GM19452 (cell line): Measurements from ENCODE around the gene PAK1.
"Not testable (repeated sequence)": the region's sequence is repeated elsewhere in the genome, so short reads cannot be mapped to it uniquely, and the experiment has no call there.

Source experiments
- ATAC-seq: cut with Tn5 transposase; IDR thresholded peaks from one replicate; pipeline ENCODE4 v1.9.1; 2021; ENCODE audit not compliant: unreplicated experiment

The PAK1 gene

DNA sequence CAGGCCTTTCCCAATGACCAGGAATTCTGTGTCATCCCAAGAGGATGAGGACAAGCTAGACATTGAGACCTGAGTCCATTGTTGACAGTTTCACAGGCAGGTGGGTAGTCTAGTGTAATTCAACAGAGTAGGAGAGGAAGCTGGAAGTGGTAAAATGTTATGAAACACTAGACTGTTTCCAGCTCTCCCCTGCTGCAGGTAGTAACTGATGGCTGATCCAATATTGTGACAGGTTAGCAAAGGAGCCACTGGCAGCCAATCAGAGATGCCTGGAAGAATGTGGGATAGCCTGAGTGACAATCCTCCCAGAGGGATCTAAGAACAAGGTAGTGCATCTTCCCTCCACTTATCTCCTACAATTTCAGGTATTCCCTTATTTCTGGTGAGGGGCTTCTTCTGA lies 161.8 kb downstream of the PAK1 start:
- ATAC-seq = no peak

DNA sequence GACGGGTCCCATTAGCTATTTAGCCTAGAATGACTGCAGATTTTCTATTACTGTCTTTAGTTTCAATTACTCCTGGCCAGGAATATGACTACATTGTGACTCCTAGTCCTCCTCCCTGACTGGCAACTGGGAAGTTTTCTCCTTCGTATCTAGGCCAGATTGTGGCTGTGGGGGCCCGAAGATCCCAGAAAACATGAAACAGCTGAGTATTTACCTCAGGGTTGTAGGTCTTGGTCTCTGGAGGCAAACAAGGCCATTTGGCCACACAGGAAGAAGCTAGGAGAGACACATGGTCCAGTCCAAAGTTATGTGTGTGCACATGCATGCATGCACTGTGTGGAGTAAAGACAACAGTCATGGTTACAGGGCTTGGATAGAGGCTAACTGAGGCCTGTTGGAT lies 162.2 kb downstream of the PAK1 start:
- no peak for ATAC-seq

DNA sequence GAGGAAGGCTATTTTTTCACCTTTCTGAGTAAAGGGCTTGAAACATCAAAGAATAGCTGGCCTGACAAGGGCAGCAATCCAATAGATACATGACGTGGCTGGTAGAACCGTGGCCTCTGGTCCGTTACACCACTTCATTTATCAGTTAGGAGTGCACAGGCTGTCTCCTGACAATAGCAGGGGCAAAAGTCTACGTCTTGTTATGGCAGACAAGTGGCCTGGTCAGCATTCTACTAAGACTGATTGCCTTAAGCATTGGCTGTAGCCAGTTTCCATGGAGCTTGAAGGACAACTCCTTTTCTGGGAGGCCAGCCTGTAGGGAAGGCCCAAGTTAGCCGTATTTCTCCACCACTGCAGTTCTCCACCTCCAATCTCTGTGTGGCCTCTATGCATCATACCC lies 163.2 kb downstream of the PAK1 start:
- no peak for ATAC-seq

DNA sequence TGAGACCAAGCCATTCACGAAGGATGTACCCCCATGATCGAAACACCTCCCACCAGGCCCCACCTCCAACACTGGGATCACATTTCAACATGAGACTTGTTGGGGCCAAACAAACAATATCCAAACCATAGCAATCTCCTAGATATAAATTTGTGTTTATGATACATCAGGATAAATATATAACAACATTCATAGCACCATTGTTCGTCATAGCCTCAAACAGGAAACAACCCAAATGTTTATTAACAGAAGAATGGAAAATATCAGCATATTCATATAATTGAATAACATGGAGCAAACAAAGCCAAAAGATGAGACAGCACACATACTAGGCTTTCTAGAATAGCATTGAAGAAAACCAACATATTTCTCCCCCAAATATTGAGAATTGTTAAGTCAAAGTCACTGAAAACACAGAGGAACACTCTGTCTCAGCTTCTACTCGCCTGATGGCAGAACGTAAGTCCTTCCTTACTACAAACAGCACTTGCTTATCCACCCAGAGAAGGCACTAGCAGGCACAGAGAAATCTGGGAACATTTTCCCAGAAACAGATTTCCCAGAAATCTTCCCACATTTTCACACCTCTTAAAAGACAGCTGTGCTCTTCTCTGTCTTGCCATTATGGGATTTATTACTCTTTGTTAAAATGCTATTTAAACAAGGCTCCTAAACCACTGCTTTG lies 164.4 kb downstream of the PAK1 start:
- ATAC-seq = no peak

DNA sequence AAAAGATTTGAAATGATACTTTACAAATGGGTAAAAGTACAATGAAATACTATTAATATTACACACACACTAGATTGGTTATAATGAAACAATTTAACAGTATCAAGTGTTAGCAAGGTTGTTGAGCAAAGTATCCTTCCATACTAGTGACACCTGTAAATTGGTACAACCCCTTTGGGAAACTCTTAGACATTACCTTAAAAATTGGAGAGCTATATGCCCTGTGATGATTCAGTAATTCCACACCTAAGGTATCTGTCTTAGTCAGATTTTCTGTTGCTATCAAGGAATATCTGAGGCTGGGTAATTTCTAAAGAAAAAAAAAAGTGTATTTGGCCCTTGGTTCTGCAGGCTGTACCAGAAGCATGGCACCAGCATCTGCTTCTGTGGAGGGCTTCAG lies 165.1 kb downstream of the PAK1 start:
- no peak for ATAC-seq

DNA sequence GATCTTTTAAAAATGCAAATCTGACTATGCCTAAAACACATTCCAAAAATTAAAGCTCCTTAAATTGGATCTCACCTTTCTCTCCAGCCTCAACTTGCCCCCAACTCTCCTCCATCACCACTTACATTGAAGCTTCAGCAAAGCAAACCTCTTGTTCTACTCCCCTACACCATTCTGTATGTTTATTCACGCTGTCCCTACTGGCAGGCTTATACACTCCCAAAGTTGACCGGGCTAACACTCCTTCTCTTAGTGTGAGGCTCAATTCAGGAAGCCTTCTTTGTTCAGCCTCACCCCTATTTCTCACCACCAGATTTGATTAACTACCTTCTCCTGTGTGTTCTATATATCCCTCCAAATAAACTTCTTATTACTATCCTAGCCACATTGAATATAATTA lies 170.6 kb downstream of the PAK1 start:
- ATAC-seq = no peak

DNA sequence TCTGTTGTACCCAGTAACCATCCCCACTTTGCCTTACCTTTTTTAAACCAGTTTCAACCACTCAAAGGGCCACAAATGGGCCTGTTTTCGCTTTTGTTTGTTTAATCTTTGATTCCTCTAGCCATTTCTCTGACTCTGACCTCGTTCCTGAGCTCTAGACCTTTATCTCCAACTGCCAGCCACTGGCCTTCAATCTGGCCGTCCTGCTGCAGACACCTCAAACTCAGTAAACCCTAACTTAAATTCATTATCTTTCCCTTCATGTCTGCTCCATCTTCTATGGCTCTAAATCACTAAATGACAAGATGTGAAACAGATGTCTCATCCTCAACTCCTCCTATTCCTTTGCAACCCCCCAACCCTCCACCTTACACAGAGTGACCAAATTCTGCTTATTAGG lies 171.1 kb downstream of the PAK1 start:
- ATAC-seq = no peak

DNA sequence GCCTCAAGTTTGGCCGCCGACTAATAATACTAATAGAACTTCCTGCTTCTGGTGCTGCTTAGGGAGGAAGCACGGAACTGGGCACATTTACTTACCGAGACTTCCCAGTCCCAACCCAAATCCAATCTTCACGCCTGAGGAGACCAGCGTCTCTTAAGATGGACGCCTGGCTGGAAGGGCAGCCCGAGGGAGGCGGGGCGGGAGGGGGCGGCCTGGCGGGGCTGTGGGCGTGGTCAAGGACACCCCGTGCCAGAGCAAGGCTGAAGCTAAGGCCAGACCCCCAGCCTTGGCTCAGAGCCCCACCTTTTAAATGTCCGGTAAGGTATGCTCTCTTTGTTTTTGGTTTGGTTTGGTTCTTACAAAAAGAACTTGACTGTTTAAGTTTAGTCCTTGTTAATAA lies 172.4 kb downstream of the PAK1 start, which contains the start of gene GDPD4:
TSS of gene GDPD4 (minus strand) at position 177 of the 400 bp plus-strand sequence. CDS start 16,549 bp downstream, outside the sequence.
- ATAC-seq = no peak

DNA sequence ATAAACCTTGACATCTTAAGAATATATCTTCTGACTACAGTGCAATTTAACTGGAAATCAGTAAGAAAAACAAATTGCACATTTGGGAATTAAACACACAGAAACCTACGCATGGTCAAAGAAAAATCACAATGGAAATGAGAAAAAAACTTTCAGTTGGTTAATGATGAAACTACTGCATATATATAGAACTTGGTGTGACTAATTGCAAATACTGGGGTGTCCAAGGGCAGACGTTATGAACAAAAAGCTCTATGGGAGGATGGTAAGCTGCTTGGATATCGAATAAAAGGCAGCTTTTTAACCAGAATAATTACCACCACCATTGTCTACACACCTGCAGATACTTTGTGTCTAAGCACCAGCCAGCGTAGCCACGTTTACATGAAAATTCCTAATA lies 173.2 kb downstream of the PAK1 start:
- no peak for ATAC-seq

DNA sequence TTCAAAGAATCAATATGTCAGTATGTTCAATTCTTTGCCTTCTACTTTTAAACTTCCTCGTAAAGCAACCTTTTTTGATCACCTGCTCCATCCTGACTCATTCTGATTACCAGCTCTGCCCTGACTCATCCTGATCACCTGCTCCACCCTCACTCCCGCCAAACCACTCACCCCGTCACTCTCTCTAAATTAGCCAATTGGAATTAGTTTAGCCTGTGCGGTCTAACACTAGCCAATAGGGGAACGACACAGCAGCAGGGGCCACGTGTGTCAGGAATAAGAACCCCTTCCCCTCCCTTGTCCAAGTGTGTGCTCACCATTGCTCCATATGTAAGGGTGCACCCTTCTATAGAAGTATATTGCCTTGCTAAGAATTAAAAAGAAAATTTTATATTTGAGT lies 173.9 kb downstream of the PAK1 start:
- ATAC-seq = not testable (repeated sequence)

DNA sequence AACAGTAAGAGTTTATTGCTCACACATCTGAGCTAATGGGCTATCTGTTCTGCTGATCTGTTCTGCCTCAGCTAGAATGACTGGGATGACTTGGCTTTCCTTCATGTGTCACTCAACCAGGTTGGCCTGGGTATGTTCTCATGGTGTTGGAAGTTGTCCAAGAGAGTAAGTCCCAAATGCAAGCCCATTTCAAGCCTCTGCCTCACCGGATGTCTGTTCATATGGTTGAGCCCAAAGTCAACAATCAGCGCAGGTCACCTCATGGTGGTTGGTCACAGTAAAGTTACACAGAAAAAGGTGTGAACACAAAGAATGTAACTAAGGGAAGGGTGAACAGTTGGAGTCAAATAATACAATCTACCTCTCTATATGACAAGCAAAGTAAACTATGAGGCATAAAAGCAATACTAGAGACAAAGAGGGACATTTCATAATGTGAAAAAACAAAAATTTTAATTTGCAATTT lies 174.3 kb downstream of the PAK1 start:
- no peak for ATAC-seq

DNA sequence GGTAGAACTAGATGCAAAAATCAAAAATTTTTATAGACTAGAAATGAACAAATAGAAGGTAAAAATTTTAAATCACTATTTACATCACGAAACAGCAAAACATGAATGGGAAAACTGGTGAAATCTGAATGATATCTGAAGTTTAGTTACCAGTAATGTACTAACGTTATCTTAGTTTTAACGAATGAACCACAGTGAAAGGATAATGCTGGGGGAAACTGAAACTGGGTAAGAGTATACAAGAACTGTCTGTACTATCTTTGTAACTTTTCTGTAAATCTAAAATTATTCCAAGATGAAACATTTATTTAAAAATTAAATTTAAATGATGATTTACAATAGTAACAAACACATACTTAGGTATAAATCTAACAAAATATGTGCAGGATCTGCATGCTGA lies 179.9 kb downstream of the PAK1 start:
- ATAC-seq = no peak

DNA sequence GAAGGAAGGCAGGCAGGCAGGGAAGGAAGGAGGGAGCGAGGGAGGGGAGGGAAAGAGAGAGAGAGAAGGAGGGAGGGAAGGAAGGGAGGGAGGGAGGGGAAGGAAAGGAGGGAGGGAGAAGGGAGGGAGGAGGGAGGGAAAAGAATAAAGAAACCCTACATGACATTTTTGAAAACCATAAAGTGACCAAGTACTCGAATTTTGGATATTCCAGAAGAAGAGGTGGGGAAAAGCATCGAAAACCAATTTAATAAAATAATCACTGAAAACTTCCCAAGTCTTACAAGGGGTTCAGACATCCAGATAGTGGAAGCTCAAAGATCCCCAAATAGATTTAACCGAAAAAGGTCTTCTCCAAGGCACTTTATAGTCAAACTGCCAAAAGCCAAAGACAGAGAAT lies 184.2 kb downstream of the PAK1 start:
- ATAC-seq = no peak

DNA sequence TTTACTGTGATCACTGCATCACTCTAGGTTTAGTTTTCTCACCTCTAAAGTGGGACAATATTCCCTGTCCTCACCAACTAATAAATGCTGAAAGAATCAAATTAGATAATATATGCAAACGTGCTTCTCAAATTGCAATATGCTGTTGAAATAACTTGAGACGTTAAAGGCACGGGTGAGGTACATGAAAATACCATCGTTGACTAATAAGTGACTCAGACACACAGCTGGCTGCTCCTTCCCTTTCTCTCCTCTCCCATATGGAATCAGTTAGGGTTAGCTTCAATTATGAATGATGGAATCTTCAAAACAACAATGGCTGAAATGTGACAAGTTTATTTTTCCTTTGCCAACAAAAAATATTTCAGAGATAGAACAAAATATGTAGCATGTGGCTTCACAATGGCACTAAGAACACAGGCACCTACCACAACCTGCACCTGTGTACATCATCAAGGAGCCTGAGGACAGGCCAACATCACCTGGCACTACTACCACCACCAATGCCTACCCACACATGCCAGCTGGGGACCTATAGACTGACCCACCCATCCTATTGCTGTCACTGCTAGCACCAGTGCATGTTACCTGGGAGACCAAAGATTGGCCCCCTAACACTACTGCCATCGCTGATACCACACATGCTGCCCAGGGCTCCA lies 186.2 kb downstream of the PAK1 start:
- no peak for ATAC-seq

DNA sequence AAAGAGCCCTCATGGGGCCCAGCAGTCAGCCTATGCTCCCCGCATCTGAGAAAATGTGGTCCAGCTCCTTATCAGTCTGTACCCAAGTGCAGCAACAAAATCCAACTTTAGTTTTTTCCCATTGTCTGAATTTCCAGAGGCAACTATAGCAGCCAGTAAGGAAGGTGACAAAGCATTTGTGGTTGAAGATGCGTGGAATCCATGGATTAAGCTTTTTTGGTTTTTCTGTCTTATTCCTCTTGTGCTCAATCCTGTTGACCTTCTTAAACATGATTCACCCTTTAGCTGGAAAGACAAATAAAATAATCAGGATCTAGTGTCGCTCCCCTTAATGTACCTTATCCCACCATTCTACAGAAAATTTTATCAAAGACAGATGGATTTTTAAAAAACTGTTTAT lies 186.8 kb downstream of the PAK1 start:
- ATAC-seq = no peak

DNA sequence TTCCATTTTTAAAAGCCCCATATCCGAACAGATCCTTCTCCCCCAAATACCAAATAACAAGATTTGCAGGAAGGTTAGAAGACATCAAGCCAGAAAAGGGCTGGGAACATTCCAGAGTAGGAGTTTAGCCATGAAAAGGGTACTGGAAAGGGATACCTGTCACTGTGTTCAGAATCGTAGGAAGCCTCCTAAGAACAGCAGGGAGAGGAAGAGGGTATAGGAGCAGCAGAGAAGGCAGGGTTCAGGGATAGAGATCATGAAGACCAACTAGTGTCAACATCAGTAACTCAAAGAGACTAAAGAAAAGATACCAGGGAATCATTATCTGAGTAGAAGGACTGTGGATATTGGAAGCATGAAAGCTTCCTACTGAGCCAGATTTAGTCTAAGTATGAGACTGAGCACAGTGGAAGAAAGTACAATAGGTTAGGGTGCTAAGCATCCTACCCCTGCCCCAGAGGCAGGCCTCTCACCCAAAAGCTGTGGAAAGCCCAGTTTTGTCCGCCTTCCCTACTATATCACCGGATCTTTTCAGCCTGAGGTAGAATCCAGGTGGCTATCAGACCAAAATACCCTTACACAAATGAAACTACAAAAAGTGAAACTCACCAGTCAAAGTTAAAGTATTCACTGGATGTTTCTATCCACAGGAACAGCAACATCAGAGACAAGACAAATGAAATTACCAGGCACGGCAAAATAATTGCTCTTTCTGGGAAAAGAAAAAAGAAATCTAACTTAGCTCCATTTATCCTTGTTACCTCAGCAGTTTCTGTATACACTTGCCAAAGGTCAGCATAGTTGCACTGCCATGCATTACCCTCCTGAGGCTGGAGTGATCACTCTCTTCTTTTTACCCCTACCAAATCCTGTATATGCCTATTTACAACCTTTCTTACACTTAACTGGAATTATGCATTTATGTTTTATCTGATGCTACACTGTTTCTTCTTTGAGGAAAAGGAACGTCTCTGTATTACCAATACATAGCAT lies 189.1 kb downstream of the PAK1 start:
- no peak for ATAC-seq

DNA sequence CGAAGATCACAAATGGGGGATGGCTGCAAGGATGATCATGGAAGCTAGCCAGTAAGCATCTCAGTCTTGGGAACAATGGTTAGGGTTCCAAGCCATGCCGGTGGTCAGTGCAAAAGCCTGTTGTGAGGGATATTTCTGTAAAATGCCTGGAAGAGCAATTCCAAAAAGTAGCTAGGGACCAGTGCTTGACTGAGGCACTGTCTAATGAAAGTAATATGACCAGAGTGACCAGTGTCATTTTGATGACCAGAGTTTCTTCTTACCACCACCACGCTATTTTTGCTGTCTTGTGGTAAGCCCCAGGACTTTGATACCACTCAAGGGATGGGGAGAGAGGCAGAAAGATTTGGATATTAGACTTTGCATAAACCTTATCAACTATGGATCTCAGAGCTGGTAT lies 190.8 kb downstream of the PAK1 start:
- ATAC-seq = no peak

DNA sequence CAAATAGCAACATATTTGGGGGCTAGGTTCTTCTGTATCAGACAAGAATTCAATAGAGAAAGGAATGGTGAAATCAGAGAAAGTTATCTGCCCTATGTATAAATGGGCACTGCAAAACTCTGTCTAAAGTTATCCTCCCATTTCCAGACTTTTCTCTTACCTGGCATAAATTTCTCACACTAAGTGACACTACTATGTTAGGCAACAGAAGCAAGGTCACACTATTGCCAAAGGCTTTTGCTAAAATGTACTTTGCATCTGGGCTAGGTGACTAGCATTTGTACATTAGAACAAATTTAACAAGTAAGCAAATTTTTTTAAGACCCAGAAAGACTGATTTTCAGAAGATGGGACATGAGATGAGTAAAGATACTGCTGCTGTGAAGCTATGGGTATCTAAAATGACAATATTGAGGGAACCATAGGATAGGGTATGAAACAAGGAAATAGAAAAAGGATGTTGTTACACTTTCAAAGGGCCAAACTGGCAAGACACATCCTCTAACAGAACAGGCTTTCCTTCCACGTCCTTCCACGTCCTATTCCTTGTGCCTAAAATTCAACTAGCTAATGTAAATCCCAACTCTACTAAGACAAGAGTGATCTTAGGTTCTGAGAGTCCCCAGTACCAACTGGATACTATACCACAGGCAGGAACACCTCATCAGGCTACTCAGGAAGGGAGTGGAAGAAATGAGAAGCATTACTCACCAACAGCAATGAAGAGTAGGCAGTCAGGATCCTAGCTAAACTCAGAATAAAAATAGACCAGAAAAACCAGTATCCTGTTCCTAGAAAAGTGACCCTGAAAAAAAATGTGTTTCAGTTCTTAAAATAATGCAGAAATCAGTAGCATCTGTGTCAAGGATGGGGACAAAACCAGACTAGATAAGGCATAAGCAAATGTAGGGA lies 195.0 kb downstream of the PAK1 start:
- no peak for ATAC-seq

DNA sequence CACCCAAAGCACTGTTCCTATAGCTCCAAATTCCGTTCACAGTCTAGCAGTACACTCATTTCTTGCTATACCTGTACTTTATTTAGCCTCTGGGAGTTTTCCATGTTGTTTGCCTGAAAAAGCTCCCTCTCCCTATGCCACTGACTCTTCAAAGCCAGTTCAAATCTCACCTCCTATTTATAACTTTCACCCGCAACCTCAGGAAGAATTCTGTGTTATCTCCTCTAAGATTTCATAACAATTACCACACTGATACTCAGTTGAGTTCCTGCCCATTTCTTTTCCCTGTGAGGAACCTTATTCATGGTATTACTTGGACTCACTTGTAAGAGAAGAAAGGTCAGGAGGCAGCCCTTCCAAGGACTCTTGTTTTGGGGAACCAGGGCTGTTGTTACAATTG lies 197.6 kb downstream of the PAK1 start:
- no peak for ATAC-seq
